Astrocyte (in vitro differentiated cells and primary cell): ENCODE data around the gene CNN1. TPM values are rescaled to one million over a fixed set of nuclear protein-coding genes. Genes with fewer than 3 reads are reported as not detected.
"Not testable (repeated sequence)": the region's sequence is repeated elsewhere in the genome, so short reads cannot be mapped to it uniquely, and the experiment has no call there.

Experiments used
- DNase-seq: peaks from one replicate; pipeline ENCODE4 v3.0.0-alpha.2; 2010; ENCODE audit warnings: low read depth
- FAIRE-seq: peaks from 2 replicates; lab custom pipeline; 2011; peaks lifted over from hg19 to GRCh38; lab: Jason Lieb, UNC
- H2AFZ ChIP-seq: 2 replicates; pipeline ENCODE4 v1.6.0; 2012; ENCODE audit warnings: low read depth, low read length, inconsistent platforms
- H3K27ac ChIP-seq: 2 replicates; pipeline ENCODE4 v1.5.1; 2011; ENCODE audit warnings: low read depth, low read length, inconsistent platforms
- H3K27me3 ChIP-seq: 2 replicates; pipeline ENCODE4 v1.6.0; 2011; ENCODE audit warnings: low read length, inconsistent platforms; ENCODE audit not compliant: insufficient read depth
- H3K36me3 ChIP-seq: 2 replicates; pipeline ENCODE4 v1.5.1; 2011; ENCODE audit warnings: low read length, inconsistent platforms; ENCODE audit not compliant: insufficient read depth
- H3K4me1 ChIP-seq: 2 replicates; pipeline ENCODE4 v1.5.1; 2011; ENCODE audit warnings: low read length, inconsistent platforms; ENCODE audit not compliant: insufficient read depth
- H3K4me2 ChIP-seq: 2 replicates; pipeline ENCODE4 v1.6.0; 2012; ENCODE audit warnings: low read length, inconsistent platforms
- H3K4me3 ChIP-seq: 2 replicates; pipeline ENCODE4 v1.5.1; 2011; ENCODE audit warnings: low read depth, mild to moderate bottlenecking, low read length, inconsistent platforms; ENCODE audit not compliant: insufficient read depth
- H3K79me2 ChIP-seq: 2 replicates; pipeline ENCODE4 v1.6.0; 2012; ENCODE audit warnings: mild to moderate bottlenecking, low read length, inconsistent platforms; ENCODE audit not compliant: insufficient read depth
- H3K9ac ChIP-seq: 2 replicates; pipeline ENCODE4 v1.6.0; 2012; ENCODE audit warnings: mild to moderate bottlenecking, low read length, inconsistent platforms
- H3K9me3 ChIP-seq: 2 replicates; pipeline ENCODE4 v1.5.1; 2012; ENCODE audit warnings: low read depth, mild to moderate bottlenecking, low read length, inconsistent platforms; ENCODE audit not compliant: insufficient read depth
- H4K20me1 ChIP-seq: 2 replicates; pipeline ENCODE4 v1.6.0; 2012; ENCODE audit warnings: low read length, inconsistent platforms; ENCODE audit not compliant: insufficient read depth
- H3K27ac Mint-ChIP-seq: one replicate; pipeline ENCODE4 v1.8.0; 2021; ENCODE audit warnings: mild to moderate bottlenecking, mixed read lengths; ENCODE audit not compliant: unreplicated experiment
- H3K27me3 Mint-ChIP-seq: one replicate; pipeline ENCODE4 v1.8.0; 2021; ENCODE audit warnings: low read depth, mixed read lengths; ENCODE audit not compliant: unreplicated experiment
- H3K36me3 Mint-ChIP-seq: one replicate; pipeline ENCODE4 v1.8.0; 2021; ENCODE audit warnings: low read depth, mixed read lengths; ENCODE audit not compliant: unreplicated experiment
- H3K4me1 Mint-ChIP-seq: one replicate; pipeline ENCODE4 v1.8.0; 2021; ENCODE audit warnings: low read depth, mixed read lengths; ENCODE audit not compliant: unreplicated experiment
- H3K4me3 Mint-ChIP-seq: one replicate; pipeline ENCODE4 v1.8.0; 2021; ENCODE audit warnings: mild to moderate bottlenecking, moderate library complexity, mixed read lengths; ENCODE audit not compliant: unreplicated experiment
- H3K9me3 Mint-ChIP-seq: one replicate; pipeline ENCODE4 v1.8.0; 2021; ENCODE audit warnings: mild to moderate bottlenecking, mixed read lengths; ENCODE audit not compliant: unreplicated experiment
- CTCF ChIP-seq: IDR thresholded peaks from 2 replicates; pipeline ENCODE4 v1.5.1; 2011; ENCODE audit warnings: low read depth, mild to moderate bottlenecking, inconsistent platforms, low read length, moderate library complexity; ENCODE audit not compliant: insufficient read depth
- EZH2 ChIP-seq: IDR thresholded peaks from 2 replicates; pipeline ENCODE4 v1.6.1; 2012; ENCODE audit warnings: mild to moderate bottlenecking, low read length, inconsistent platforms; ENCODE audit not compliant: insufficient read depth
- total RNA-seq: library from RNA; stranded (reverse); gene quantifications from 2 replicates; pipeline ENCODE4 v1.2.1, GENCODE V29; 2021

CNN1 gene
- total RNA-seq, 1 donor from 2014 or later, result 236 TPM

GRCh38 chr19:11566164-11566563 is 27.5 kb downstream of the CNN1 start:
- H3K9me3 Mint-ChIP-seq, result no peaks in the 10 kb centered on the region
- Histone ChIP-seq H3K36me3 (no peaks in the 10 kb centered on the region), H3K27me3 (no peaks in the 10 kb centered on the region), H3K9ac (no peak overlapping the region), H3K4me3 (no peak overlapping the region), H2AFZ (no peak overlapping the region), H3K9me3 (no peaks in the 10 kb centered on the region), H3K4me2 (no peak overlapping the region), H3K79me2 (no peaks in the 10 kb centered on the region), H3K4me1 (peaks cover 4% of the 10 kb centered on the region), H4K20me1 (no peaks in the 10 kb centered on the region), H3K27ac (no peak overlapping the region)
- H3K4me3 Mint-ChIP-seq, result no peak overlapping the region
- TF ChIP-seq EZH2, result no peak
- no peak for TF ChIP-seq CTCF
- DNase-seq (no peak), FAIRE-seq (no peak)
- H3K4me1 Mint-ChIP-seq, result peaks cover 4% of the 10 kb centered on the region
- H3K36me3 Mint-ChIP-seq, result no peaks in the 10 kb centered on the region
- no peaks in the 10 kb centered on the region for H3K27me3 Mint-ChIP-seq
- no peak overlapping the region for H3K27ac Mint-ChIP-seq

GRCh38 chr19:11570039-11570462 is 31.4 kb downstream of the CNN1 start:
- Histone ChIP-seq H4K20me1 (no peaks in the 10 kb centered on the region), H3K4me1 (peaks cover 4% of the 10 kb centered on the region), H3K27ac (no peak overlapping the region), H3K9ac (no peak overlapping the region), H3K79me2 (no peaks in the 10 kb centered on the region), H2AFZ (no peak overlapping the region), H3K27me3 (no peaks in the 10 kb centered on the region), H3K4me2 (no peak overlapping the region), H3K36me3 (no peaks in the 10 kb centered on the region), H3K9me3 (no peaks in the 10 kb centered on the region), H3K4me3 (no peak overlapping the region)
- no peak for DNase-seq
- Mint-ChIP-seq H3K4me3 (no peak overlapping the region), H3K4me1 (peaks cover 4% of the 10 kb centered on the region), H3K27me3 (no peaks in the 10 kb centered on the region), H3K27ac (no peak overlapping the region), H3K36me3 (no peaks in the 10 kb centered on the region), H3K9me3 (no peaks in the 10 kb centered on the region)
- FAIRE-seq, result no peak
- TF ChIP-seq EZH2, result no peak

- H3K36me3 ChIP-seq, H3K4me2 ChIP-seq, H3K4me1 Mint-ChIP-seq, H3K27me3 ChIP-seq, FAIRE-seq, H3K27ac ChIP-seq, H3K9me3 Mint-ChIP-seq, H3K79me2 ChIP-seq, H3K9me3 ChIP-seq, H3K4me3 Mint-ChIP-seq, H3K27ac Mint-ChIP-seq, H3K4me3 ChIP-seq, H2AFZ ChIP-seq, DNase-seq, H3K9ac ChIP-seq, H4K20me1 ChIP-seq, H3K27me3 Mint-ChIP-seq, H3K36me3 Mint-ChIP-seq, H3K4me1 ChIP-seq: not testable (repeated sequence)
Measured at GRCh38 chr19:11573354-11573753, 34.7 kb downstream of the CNN1 start.

GRCh38 chr19:11573763-11574162 is 35.1 kb downstream of the CNN1 start:
- not testable (repeated sequence) for H4K20me1 ChIP-seq, H3K4me2 ChIP-seq, DNase-seq, FAIRE-seq, H3K4me3 ChIP-seq, H3K27me3 ChIP-seq, H2AFZ ChIP-seq, H3K4me1 Mint-ChIP-seq, H3K27ac ChIP-seq, H3K27me3 Mint-ChIP-seq, H3K36me3 ChIP-seq, H3K9me3 Mint-ChIP-seq, H3K79me2 ChIP-seq, H3K9me3 ChIP-seq, H3K36me3 Mint-ChIP-seq, H3K4me3 Mint-ChIP-seq, H3K27ac Mint-ChIP-seq, H3K4me1 ChIP-seq, H3K9ac ChIP-seq
